ENCODE measurements around the gene HLA-G.
"Not testable (repeated sequence)": the region's sequence is repeated elsewhere in the genome, so short reads cannot be mapped to it uniquely, and the experiment has no call there.

The HLA-G gene

DNA sequence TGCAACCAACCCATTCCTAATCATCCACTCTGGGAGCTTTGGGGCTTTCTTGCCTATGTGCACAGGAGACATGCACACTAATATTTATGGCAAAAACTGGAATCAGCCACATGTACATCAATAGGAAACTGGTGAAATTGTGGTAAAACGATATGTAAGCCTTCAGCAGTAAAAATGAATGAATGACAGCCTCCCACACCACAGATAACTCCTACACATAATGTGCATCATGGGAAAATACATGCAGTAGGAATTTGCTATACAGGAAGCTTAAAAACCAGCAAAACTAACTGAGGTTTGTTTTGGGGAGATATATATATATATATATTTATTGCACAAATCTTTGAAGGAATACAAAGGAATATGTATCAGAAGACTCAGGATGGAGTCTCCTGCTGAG is 47.6 kb downstream of the HLA-G start:
- no peak for DNase-seq (ENCODE audit: low read depth)

DNA sequence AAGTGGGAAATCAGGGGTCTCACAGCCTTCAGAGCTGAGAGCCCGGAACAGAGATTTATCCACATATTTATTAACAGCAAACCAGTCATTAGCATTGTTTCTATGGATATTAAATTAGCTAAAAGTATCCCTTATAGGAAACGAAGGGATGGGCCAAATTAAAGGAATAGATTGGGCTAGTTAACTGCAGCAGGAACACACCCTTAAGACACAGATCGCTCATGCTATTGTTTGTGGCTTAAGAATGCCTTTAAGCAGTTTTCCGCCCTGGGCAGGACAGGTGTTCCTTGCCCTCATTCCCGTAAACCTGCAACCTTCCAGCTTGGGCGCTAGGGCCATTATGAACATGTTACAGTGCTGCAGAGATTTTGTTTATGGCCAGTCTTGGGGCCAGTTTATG is 48.1 kb downstream of the HLA-G start:
- not testable (repeated sequence) for DNase-seq (ENCODE audit: low read depth)
